ENCODE results near the gene TNFAIP8.
A peak's percentile ranks its signal among the peaks of the same experiment; 100 is the strongest.

TNFAIP8 gene

GRCh38 chr5:119361594-119362125 lies 5.8 kb downstream of the TNFAIP8 start:
- Mint-ChIP-seq H3K27ac (no peak overlapping the region), H3K27me3 (ENCODE audit: low read depth, poor library complexity) (peaks cover 3% of the 10 kb centered on the region), H3K36me3 (ENCODE audit: low read depth) (peaks cover 5% of the 10 kb centered on the region), H3K4me1 (peaks cover 46% of the 10 kb centered on the region), H3K4me3 (no peak overlapping the region), H3K9me3 (no peaks in the 10 kb centered on the region)
- DNase-seq, result no peak
- no peak for TF ChIP-seq CTCF (IDR thresholded peaks at IDR 0.05)

- Mint-ChIP-seq H3K9me3 (no peaks in the 10 kb centered on the region), H3K27me3 (ENCODE audit: low read depth, poor library complexity) (peaks cover 3% of the 10 kb centered on the region), H3K27ac (no peak overlapping the region), H3K4me1 (peaks cover 44% of the 10 kb centered on the region), H3K4me3 (no peak overlapping the region), H3K36me3 (ENCODE audit: low read depth) (peaks cover 5% of the 10 kb centered on the region)
- no peak for TF ChIP-seq CTCF (IDR thresholded peaks at IDR 0.05)
- no peak for DNase-seq
Observed at GRCh38 chr5:119362714-119363113, 6.9 kb downstream of the TNFAIP8 start.

GRCh38 chr5:119363271-119363670 lies 7.5 kb downstream of the TNFAIP8 start:
- DNase-seq, result no peak
- H3K9me3 Mint-ChIP-seq, result no peaks in the 10 kb centered on the region
- H3K4me3 Mint-ChIP-seq, result no peak overlapping the region
- peaks cover 45% of the 10 kb centered on the region for H3K4me1 Mint-ChIP-seq
- no peak for TF ChIP-seq CTCF (IDR thresholded peaks at IDR 0.05)
- no peak overlapping the region for H3K27ac Mint-ChIP-seq
- peaks cover 3% of the 10 kb centered on the region for H3K27me3 Mint-ChIP-seq (ENCODE audit: low read depth, poor library complexity)
- peaks cover 5% of the 10 kb centered on the region for H3K36me3 Mint-ChIP-seq (ENCODE audit: low read depth)

- H3K27me3 Mint-ChIP-seq (ENCODE audit: low read depth, poor library complexity), result peaks cover 3% of the 10 kb centered on the region
- no peak for TF ChIP-seq CTCF (IDR thresholded peaks at IDR 0.05)
- no peak for DNase-seq
- H3K27ac Mint-ChIP-seq, result no peak overlapping the region
- H3K36me3 Mint-ChIP-seq (ENCODE audit: low read depth), result peaks cover 5% of the 10 kb centered on the region
- no peak overlapping the region for H3K4me3 Mint-ChIP-seq
- peaks cover 44% of the 10 kb centered on the region for H3K4me1 Mint-ChIP-seq
- H3K9me3 Mint-ChIP-seq, result no peaks in the 10 kb centered on the region
Observed at GRCh38 chr5:119363936-119364335, 8.1 kb downstream of the TNFAIP8 start.

- H3K36me3 Mint-ChIP-seq (ENCODE audit: low read depth), result peaks cover 5% of the 10 kb centered on the region
- H3K27ac Mint-ChIP-seq, result peak overlapping the region; percentile 9
- no peak for TF ChIP-seq CTCF (IDR thresholded peaks at IDR 0.05)
- no peak for DNase-seq
- no peaks in the 10 kb centered on the region for H3K27me3 Mint-ChIP-seq (ENCODE audit: low read depth, poor library complexity)
- peaks cover 31% of the 10 kb centered on the region for H3K4me1 Mint-ChIP-seq
- H3K4me3 Mint-ChIP-seq, result no peak overlapping the region
- no peaks in the 10 kb centered on the region for H3K9me3 Mint-ChIP-seq
Observed at GRCh38 chr5:119365847-119366539, 10.2 kb downstream of the TNFAIP8 start.

- no peak for DNase-seq
- Mint-ChIP-seq H3K27me3 (ENCODE audit: low read depth, poor library complexity) (no peaks in the 10 kb centered on the region), H3K27ac (peak overlapping the region; percentile 9), H3K4me1 (peaks cover 27% of the 10 kb centered on the region), H3K9me3 (no peaks in the 10 kb centered on the region), H3K36me3 (ENCODE audit: low read depth) (peaks cover 8% of the 10 kb centered on the region), H3K4me3 (no peak overlapping the region)
- no peak for TF ChIP-seq CTCF (IDR thresholded peaks at IDR 0.05)
Observed at GRCh38 chr5:119366540-119366881, 10.7 kb downstream of the TNFAIP8 start.
